ENCODE data around the gene ZNF223.

The ZNF223 gene

GRCh38 chr19:44069415-44069814 is 17.6 kb downstream of the ZNF223 start:
- in situ Hi-C loops (cut with HindIII; ENCODE audit: low sequenced_read_pairs) = loop anchor here (5.0 kb wide), 1 partner anchor 48 kb away; no protein-coding TSS in a partner anchor

GRCh38 chr19:44071824-44072542 is 20.1 kb downstream of the ZNF223 start, which contains the start of gene ZNF284:
Gene ZNF284 (plus strand): TSS chr19:44072159. CDS start chr19:44076390, 4,231 bp downstream.
- in situ Hi-C loops (cut with HindIII; ENCODE audit: low sequenced_read_pairs) = no loop called here

GRCh38 chr19:44072543-44073401 is 20.9 kb downstream of the ZNF223 start:
- in situ Hi-C loops (cut with HindIII; ENCODE audit: low sequenced_read_pairs) = no loop called here

GRCh38 chr19:44076325-44076724 is 24.5 kb downstream of the ZNF223 start:
- in situ Hi-C loops (cut with HindIII; ENCODE audit: low sequenced_read_pairs) = no loop called here

- in situ Hi-C loops (cut with HindIII; ENCODE audit: low sequenced_read_pairs) = no loop called here
Observed at GRCh38 chr19:44092108-44092507, 40.3 kb downstream of the ZNF223 start.

GRCh38 chr19:44093931-44094765 is 42.3 kb downstream of the ZNF223 start, which contains the start of gene ZNF224:
Gene ZNF224 (plus strand): TSS chr19:44094361. CDS start chr19:44097874, 3,513 bp downstream.
- in situ Hi-C loops (cut with HindIII; ENCODE audit: low sequenced_read_pairs) = no loop called here

GRCh38 chr19:44107751-44108150 is 55.9 kb downstream of the ZNF223 start:
- in situ Hi-C loops (cut with HindIII; ENCODE audit: low sequenced_read_pairs) = no loop called here

- in situ Hi-C loops (cut with HindIII; ENCODE audit: low sequenced_read_pairs) = no loop called here
Observed at GRCh38 chr19:44109458-44109857, 57.6 kb downstream of the ZNF223 start.

GRCh38 chr19:44111910-44112463 is 60.2 kb downstream of the ZNF223 start:
- in situ Hi-C loops (cut with HindIII; ENCODE audit: low sequenced_read_pairs) = no loop called here

- in situ Hi-C loops (cut with HindIII; ENCODE audit: low sequenced_read_pairs) = no loop called here
Observed at GRCh38 chr19:44112802-44113137, 60.9 kb downstream of the ZNF223 start.

GRCh38 chr19:44113138-44113783 is 61.4 kb downstream of the ZNF223 start, which contains the start of gene ZNF225:
Gene ZNF225 (plus strand): TSS chr19:44113399. CDS start chr19:44115828, 2,429 bp downstream.
- in situ Hi-C loops (cut with HindIII; ENCODE audit: low sequenced_read_pairs) = no loop called here

GRCh38 chr19:44113784-44114390 is 62.1 kb downstream of the ZNF223 start:
- in situ Hi-C loops (cut with HindIII; ENCODE audit: low sequenced_read_pairs) = no loop called here
